GM23248 (cell line): ENCODE data around the gene LAP3.

Experiments
- EZH2 ChIP-seq: fragments of 200-600 bp; sonication (generic); IDR thresholded peaks from 2 replicates; pipeline ENCODE4 v1.6.1; 2018; ENCODE audit warnings: antibody characterized with exemption, mild to moderate bottlenecking; ENCODE audit not compliant: insufficient read depth, poor library complexity, severe bottlenecking
- EZH2phosphoT487 ChIP-seq: fragments of 200-600 bp; sonication (generic); IDR thresholded peaks from 2 replicates; pipeline ENCODE4 v1.6.1; 2018; ENCODE audit warnings: antibody characterized with exemption, moderate library complexity, mild to moderate bottlenecking, low read depth; ENCODE audit not compliant: insufficient read depth

- no peak for TF ChIP-seq EZH2
- no peak for TF ChIP-seq EZH2phosphoT487
Measured at GRCh38 chr4:17554568-17554967, 22.4 kb upstream of the LAP3 start.
